ENCODE results near the gene TBC1D1.

Gene TBC1D1

DNA sequence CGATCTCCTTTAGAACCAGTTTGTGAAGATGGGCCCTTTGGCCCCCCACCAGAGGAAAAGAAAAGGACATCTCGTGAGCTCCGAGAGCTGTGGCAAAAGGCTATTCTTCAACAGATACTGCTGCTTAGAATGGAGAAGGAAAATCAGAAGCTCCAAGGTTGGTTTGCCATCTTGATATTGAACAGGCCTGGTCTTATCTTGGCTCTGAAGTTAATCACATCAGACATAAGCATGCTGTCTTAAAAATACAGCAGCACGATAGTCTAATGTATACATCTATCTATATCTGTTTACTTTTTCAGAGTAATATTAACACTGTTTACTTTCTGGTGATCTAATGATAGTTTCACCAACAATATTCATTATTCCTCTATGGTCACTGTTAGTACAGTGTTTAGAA, 199.1 kb downstream of the TBC1D1 start:
- TF ChIP-seq, protein P1, sequence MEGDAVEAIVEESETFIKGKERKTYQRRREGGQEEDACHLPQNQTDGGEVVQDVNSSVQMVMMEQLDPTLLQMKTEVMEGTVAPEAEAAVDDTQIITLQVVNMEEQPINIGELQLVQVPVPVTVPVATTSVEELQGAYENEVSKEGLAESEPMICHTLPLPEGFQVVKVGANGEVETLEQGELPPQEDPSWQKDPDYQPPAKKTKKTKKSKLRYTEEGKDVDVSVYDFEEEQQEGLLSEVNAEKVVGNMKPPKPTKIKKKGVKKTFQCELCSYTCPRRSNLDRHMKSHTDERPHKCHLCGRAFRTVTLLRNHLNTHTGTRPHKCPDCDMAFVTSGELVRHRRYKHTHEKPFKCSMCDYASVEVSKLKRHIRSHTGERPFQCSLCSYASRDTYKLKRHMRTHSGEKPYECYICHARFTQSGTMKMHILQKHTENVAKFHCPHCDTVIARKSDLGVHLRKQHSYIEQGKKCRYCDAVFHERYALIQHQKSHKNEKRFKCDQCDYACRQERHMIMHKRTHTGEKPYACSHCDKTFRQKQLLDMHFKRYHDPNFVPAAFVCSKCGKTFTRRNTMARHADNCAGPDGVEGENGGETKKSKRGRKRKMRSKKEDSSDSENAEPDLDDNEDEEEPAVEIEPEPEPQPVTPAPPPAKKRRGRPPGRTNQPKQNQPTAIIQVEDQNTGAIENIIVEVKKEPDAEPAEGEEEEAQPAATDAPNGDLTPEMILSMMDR (conservative IDR thresholded peaks at IDR 0.05; ENCODE audit: low read length) = no peak
- DNase-seq (ENCODE audit: low read depth) = no peak
- no peak overlapping the region for H3K4me3 ChIP-seq (ENCODE audit: low read length)

DNA sequence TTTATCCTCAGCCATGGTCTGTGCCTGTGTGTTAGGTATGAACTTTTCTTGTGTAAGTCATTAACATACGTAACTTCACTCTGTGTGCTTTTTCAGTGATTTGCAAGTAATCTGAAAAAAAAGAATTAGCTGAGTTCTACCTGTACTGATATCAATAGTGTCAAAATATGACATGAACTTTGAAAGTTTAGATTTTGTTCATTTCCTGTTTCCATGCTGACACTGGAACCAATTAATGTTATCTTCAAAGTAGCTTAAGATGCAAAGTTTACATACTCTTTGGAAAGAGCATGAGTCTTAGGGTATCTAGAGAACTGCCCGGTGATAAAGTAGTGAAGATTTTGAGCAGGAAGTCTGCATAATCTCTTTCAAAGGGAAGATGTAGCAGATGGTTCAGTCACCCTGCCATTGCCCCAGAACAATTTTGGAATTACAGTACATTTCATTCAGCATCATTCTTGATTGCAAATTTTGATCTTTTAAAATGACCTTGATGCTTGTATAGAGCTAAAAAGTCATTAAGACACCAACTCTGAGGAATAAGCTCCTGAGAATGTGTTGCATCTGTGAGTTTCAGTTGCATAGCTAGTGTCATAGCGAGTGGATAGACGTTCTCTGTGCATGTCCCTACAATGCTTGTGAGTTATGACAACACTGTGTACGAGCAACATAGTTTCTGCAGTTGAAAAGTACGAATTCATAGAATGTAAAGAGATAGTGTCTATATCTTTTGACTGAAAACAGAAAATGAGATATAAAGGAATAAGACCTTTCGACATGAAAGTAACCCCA, 199.8 kb downstream of the TBC1D1 start:
- TF ChIP-seq, protein P1 (conservative IDR thresholded peaks at IDR 0.05; ENCODE audit: low read length) = no peak
- H3K4me3 ChIP-seq (ENCODE audit: low read length) = no peak overlapping the region
- DNase-seq (ENCODE audit: low read depth) = no peak

DNA sequence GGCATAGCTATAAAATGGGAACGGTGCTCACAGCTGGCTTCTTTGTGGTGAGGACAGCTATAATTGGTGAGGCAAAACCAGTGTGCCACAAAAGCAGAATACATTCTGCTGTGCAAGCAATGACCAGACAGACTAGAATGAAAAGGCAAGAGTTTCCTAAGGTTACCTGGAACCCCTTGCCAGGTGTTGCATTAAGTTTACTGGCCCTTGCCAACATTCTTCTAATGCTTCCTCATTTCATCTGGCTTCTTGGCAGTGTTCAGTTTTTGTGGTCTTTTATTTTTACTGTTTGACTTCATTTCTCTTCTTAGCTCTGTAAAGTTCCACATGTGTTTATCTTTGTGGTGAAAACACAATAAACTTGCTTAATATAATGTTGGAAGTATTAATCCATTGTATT, 200.8 kb downstream of the TBC1D1 start:
- peak; percentile 89 for DNase-seq (ENCODE audit: low read depth)
- TF ChIP-seq, protein P1 (conservative IDR thresholded peaks at IDR 0.05; ENCODE audit: low read length) = no peak
- H3K4me3 ChIP-seq (ENCODE audit: low read length) = no peak overlapping the region

DNA sequence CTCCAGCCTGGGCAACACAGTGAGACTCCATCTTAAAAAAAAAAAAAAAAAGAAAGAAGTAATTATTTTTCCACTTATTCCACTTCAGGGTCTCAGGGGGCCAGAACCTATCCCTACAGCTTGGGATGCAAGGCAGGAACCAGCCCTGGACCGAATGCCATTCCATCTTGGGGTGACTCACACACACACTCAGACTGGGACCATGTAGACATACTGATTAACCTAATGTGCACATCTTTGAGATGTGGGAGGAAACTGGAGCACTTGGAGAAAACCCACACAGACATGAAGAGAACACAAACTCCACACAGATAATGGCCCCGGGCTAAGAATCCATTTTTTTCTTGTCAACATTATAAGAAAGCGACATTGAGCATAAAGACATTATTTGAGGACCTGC, 201.8 kb downstream of the TBC1D1 start:
- DNase-seq (ENCODE audit: low read depth) = peak; percentile 42
- TF ChIP-seq, protein P1 (conservative IDR thresholded peaks at IDR 0.05; ENCODE audit: low read length) = no peak
- H3K4me3 ChIP-seq (ENCODE audit: low read length) = no peak overlapping the region

DNA sequence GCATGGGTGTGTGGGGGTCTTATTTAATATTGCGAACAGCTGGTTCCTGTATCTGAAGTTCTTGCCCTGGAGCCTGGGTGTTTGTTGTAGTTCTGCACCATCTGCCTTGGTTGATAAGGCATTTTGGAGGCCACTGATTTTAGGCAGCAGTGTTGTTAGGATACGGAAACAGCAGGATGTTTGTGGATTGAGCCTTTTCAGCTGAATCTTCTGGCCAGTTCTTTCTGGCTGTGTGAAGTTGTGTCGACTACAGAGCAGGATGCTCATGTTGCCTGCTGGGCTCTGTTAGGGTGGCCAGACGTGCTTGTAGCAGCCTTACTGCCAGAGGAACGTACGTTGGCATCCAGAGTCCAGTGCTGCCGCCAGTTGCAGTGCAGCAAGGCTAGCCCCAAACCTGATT, 203.5 kb downstream of the TBC1D1 start:
- H3K4me3 ChIP-seq (ENCODE audit: low read length) = no peak overlapping the region
- no peak for DNase-seq (ENCODE audit: low read depth)
- TF ChIP-seq, protein P1 (conservative IDR thresholded peaks at IDR 0.05; ENCODE audit: low read length) = no peak

DNA sequence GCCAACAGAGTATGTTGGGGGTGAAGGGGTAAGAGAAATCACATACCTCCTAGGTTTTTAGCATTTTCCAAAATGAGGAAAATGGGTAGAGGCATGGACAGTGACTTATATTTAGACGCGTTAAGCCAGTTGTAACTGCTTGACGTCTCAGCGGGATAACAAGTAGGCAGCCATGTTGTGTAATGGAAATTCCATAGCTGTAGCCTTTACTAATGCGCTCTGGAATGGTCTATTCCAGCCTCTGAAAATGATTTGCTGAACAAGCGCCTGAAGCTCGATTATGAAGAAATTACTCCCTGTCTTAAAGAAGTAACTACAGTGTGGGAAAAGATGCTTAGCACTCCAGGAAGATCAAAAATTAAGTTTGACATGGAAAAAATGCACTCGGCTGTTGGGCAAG, 204.8 kb downstream of the TBC1D1 start:
- DNase-seq (ENCODE audit: low read depth) = no peak
- TF ChIP-seq, protein P1 (conservative IDR thresholded peaks at IDR 0.05; ENCODE audit: low read length) = no peak
- no peak overlapping the region for H3K4me3 ChIP-seq (ENCODE audit: low read length)

DNA sequence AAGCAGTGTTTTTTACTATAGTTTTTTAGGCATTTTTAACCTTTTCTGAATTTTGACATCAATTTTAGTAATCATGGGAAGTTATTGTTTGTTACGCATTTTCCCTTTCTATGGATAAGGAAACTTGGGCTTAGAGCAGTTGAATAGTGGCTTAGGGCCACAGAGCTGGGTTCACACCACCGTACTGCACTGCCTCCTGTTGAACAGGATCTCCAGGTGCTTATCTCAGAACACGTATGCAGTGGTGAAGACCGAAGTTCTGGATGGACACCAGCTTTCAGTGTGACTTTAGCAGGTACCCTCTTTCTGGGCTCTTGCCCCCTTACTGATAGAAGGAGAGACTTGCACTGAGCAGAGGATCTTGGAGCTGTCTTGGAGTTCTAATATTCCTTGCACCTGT, 206.9 kb downstream of the TBC1D1 start:
- TF ChIP-seq, protein P1 (conservative IDR thresholded peaks at IDR 0.05; ENCODE audit: low read length) = no peak
- DNase-seq (ENCODE audit: low read depth) = no peak
- H3K4me3 ChIP-seq (ENCODE audit: low read length) = no peak overlapping the region

Measured in AG10803 (cell line).